ENCODE data around the gene SV2B.
"Not testable (repeated sequence)": the region's sequence is repeated elsewhere in the genome, so short reads cannot be mapped to it uniquely, and the experiment has no call there.

SV2B gene

GRCh38 chr15:91099995-91100813, at the start of gene SV2B:
SV2B (plus strand) TSS chr15:91100257; CDS start chr15:91226264, 126,007 bp downstream.
- no peak for DNase-seq (ENCODE audit: low read depth)

GRCh38 chr15:91051248-91051647, 48.8 kb upstream of the SV2B start:
- no peak for DNase-seq (ENCODE audit: low read depth)

- no peak for DNase-seq (ENCODE audit: low read depth)
Observed at GRCh38 chr15:91054816-91055215, 45.2 kb upstream of the SV2B start.

GRCh38 chr15:91055548-91056331, 44.3 kb upstream of the SV2B start:
- peak; percentile 44 for DNase-seq (ENCODE audit: low read depth)

- DNase-seq (ENCODE audit: low read depth): no peak
Observed at GRCh38 chr15:91061230-91061629, 38.8 kb upstream of the SV2B start.

- no peak for DNase-seq (ENCODE audit: low read depth)
Observed at GRCh38 chr15:91061997-91062396, 38.1 kb upstream of the SV2B start.

- DNase-seq (ENCODE audit: low read depth): no peak
Observed at GRCh38 chr15:91065505-91065904, 34.6 kb upstream of the SV2B start.

GRCh38 chr15:91067036-91067435, 33.0 kb upstream of the SV2B start:
- no peak for DNase-seq (ENCODE audit: low read depth)

GRCh38 chr15:91068436-91068835, 31.6 kb upstream of the SV2B start:
- DNase-seq (ENCODE audit: low read depth): no peak

- DNase-seq (ENCODE audit: low read depth): no peak
Observed at GRCh38 chr15:91068966-91069365, 31.1 kb upstream of the SV2B start.

- DNase-seq (ENCODE audit: low read depth): no peak
Observed at GRCh38 chr15:91070872-91071271, 29.2 kb upstream of the SV2B start.

GRCh38 chr15:91072161-91072560, 27.9 kb upstream of the SV2B start:
- no peak for DNase-seq (ENCODE audit: low read depth)

GRCh38 chr15:91073077-91073476, 27.0 kb upstream of the SV2B start:
- no peak for DNase-seq (ENCODE audit: low read depth)

GRCh38 chr15:91073768-91074167, 26.3 kb upstream of the SV2B start:
- no peak for DNase-seq (ENCODE audit: low read depth)

- no peak for DNase-seq (ENCODE audit: low read depth)
Observed at GRCh38 chr15:91075739-91076138, 24.3 kb upstream of the SV2B start.

GRCh38 chr15:91077029-91077428, 23.0 kb upstream of the SV2B start:
- no peak for DNase-seq (ENCODE audit: low read depth)

- DNase-seq (ENCODE audit: low read depth): not testable (repeated sequence)
Observed at GRCh38 chr15:91093866-91094265, 6.2 kb upstream of the SV2B start.

GRCh38 chr15:91098451-91098850, 1.6 kb upstream of the SV2B start:
- DNase-seq (ENCODE audit: low read depth): no peak

GRCh38 chr15:91099616-91099994, 452 bp upstream of the SV2B start:
- no peak for DNase-seq (ENCODE audit: low read depth)

GRCh38 chr15:91100814-91101607, 954 bp downstream of the SV2B start:
- DNase-seq (ENCODE audit: low read depth): no peak

GRCh38 chr15:91101608-91101920, 1.5 kb downstream of the SV2B start:
- DNase-seq (ENCODE audit: low read depth): no peak

- no peak for DNase-seq (ENCODE audit: low read depth)
Observed at GRCh38 chr15:91102546-91103330, 2.7 kb downstream of the SV2B start.

All from fibroblast of the conjunctiva (primary cell).